ENCODE measurements around the gene GATD1. TPM values are rescaled to one million over a fixed set of nuclear protein-coding genes. Genes with fewer than 3 reads are reported as not detected.

GATD1 gene
- total and polyA plus RNA-seq, 9 of the 15 experiments (the other 6 are each of a cell fraction or from before 2014, with no cell fraction given) = 2.8 to 144 (median 36.9) TPM

DNA sequence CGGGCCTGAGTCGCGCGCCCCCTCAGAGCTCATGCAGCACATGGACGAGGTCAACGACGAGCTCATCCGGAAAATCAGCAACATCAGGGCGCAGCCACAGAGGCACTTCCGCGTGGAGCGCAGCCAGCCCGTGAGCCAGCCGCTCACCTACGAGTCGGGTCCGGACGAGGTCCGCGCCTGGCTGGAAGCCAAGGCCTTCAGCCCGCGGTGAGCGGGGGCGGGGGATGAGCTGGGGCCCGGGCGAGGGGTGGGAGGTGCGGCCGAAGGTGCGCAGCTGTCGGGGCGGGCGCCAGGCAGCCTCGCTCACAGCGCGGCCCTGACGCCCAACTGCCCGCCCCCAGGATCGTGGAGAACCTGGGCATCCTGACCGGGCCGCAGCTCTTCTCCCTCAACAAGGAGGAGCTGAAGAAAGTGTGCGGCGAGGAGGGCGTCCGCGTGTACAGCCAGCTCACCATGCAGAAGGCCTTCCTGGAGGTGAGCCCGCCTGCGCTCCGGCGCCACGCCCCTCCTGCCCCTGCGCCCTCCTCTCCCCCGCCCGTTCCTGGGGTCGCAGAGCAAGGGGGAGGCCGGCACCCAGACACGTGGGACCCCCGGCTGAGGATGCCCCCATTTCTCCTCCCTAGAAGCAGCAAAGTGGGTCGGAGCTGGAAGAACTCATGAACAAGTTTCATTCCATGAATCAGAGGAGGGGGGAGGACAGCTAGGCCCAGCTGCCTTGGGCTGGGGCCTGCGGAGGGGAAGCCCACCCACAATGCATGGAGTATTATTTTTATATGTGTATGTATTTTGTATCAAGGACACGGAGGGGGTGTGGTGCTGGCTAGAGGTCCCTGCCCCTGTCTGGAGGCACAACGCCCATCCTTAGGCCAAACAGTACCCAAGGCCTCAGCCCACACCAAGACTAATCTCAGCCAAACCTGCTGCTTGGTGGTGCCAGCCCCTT is 50.7 kb downstream of the GATD1 start (continued):
- TF ChIP-seq ZNF644 (tag; IDR thresholded peaks at IDR 0.05; ENCODE audit: low read depth) = no peak
- TF ChIP-seq HCFC1 (IDR thresholded peaks at IDR 0.05; ENCODE audit: low read depth, low read length) = no peak
- peak; percentile 82 for TF ChIP-seq NCOA6 (IDR thresholded peaks at IDR 0.05)
- no peak for TF ChIP-seq KLF10 (CRISPR knock-in tag; IDR thresholded peaks at IDR 0.05)
- no peak for TF ChIP-seq RCOR1 (IDR thresholded peaks at IDR 0.05; ENCODE audit: borderline replicate concordance in 1 of 2, low read depth in 2 of 2, low read length in 2 of 2)
- peak; percentile 85 for TF ChIP-seq EGR1 (conservative IDR thresholded peaks at IDR 0.05)
- TF ChIP-seq, protein P1, sequence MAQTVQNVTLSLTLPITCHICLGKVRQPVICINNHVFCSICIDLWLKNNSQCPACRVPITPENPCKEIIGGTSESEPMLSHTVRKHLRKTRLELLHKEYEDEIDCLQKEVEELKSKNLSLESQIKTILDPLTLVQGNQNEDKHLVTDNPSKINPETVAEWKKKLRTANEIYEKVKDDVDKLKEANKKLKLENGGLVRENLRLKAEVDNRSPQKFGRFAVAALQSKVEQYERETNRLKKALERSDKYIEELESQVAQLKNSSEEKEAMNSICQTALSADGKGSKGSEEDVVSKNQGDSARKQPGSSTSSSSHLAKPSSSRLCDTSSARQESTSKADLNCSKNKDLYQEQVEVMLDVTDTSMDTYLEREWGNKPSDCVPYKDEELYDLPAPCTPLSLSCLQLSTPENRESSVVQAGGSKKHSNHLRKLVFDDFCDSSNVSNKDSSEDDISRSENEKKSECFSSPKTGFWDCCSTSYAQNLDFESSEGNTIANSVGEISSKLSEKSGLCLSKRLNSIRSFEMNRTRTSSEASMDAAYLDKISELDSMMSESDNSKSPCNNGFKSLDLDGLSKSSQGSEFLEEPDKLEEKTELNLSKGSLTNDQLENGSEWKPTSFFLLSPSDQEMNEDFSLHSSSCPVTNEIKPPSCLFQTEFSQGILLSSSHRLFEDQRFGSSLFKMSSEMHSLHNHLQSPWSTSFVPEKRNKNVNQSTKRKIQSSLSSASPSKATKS (CRISPR knock-in tag; IDR thresholded peaks at IDR 0.05) = no peak
- no peak for TF ChIP-seq ZNF512 (tag; IDR thresholded peaks at IDR 0.05)
- no peak for TF ChIP-seq DLX4 (CRISPR knock-in tag; IDR thresholded peaks at IDR 0.05)
- TF ChIP-seq, protein P2, sequence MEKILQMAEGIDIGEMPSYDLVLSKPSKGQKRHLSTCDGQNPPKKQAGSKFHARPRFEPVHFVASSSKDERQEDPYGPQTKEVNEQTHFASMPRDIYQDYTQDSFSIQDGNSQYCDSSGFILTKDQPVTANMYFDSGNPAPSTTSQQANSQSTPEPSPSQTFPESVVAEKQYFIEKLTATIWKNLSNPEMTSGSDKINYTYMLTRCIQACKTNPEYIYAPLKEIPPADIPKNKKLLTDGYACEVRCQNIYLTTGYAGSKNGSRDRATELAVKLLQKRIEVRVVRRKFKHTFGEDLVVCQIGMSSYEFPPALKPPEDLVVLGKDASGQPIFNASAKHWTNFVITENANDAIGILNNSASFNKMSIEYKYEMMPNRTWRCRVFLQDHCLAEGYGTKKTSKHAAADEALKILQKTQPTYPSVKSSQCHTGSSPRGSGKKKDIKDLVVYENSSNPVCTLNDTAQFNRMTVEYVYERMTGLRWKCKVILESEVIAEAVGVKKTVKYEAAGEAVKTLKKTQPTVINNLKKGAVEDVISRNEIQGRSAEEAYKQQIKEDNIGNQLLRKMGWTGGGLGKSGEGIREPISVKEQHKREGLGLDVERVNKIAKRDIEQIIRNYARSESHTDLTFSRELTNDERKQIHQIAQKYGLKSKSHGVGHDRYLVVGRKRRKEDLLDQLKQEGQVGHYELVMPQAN (IDR thresholded peaks at IDR 0.05; ENCODE audit: borderline replicate concordance) = no peak
- TF ChIP-seq, protein P3, sequence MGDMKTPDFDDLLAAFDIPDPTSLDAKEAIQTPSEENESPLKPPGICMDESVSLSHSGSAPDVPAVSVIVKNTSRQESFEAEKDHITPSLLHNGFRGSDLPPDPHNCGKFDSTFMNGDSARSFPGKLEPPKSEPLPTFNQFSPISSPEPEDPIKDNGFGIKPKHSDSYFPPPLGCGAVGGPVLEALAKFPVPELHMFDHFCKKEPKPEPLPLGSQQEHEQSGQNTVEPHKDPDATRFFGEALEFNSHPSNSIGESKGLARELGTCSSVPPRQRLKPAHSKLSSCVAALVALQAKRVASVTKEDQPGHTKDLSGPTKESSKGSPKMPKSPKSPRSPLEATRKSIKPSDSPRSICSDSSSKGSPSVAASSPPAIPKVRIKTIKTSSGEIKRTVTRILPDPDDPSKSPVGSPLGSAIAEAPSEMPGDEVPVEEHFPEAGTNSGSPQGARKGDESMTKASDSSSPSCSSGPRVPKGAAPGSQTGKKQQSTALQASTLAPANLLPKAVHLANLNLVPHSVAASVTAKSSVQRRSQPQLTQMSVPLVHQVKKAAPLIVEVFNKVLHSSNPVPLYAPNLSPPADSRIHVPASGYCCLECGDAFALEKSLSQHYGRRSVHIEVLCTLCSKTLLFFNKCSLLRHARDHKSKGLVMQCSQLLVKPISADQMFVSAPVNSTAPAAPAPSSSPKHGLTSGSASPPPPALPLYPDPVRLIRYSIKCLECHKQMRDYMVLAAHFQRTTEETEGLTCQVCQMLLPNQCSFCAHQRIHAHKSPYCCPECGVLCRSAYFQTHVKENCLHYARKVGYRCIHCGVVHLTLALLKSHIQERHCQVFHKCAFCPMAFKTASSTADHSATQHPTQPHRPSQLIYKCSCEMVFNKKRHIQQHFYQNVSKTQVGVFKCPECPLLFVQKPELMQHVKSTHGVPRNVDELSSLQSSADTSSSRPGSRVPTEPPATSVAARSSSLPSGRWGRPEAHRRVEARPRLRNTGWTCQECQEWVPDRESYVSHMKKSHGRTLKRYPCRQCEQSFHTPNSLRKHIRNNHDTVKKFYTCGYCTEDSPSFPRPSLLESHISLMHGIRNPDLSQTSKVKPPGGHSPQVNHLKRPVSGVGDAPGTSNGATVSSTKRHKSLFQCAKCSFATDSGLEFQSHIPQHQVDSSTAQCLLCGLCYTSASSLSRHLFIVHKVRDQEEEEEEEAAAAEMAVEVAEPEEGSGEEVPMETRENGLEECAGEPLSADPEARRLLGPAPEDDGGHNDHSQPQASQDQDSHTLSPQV (IDR thresholded peaks at IDR 0.05) = peak; percentile 69; the same call in 1 of the 2 replicates
- no peak for TF ChIP-seq MED1 (CRISPR knock-in tag; IDR thresholded peaks at IDR 0.05; ENCODE audit: borderline replicate concordance)
- TF ChIP-seq HDAC3 (IDR thresholded peaks at IDR 0.05; ENCODE audit: borderline replicate concordance, partially characterized antibody) = no peak
- peak; percentile 80 for TF ChIP-seq POLR2G (IDR thresholded peaks at IDR 0.05; ENCODE audit: low read depth, low read length)
- no peak for TF ChIP-seq ZC3H11A (IDR thresholded peaks at IDR 0.05; ENCODE audit: low read depth, low read length)
- TF ChIP-seq MEIS2 (IDR thresholded peaks at IDR 0.05; ENCODE audit: partially characterized antibody) = no peak

Measured in K562 (cell line).